A673 (cell line): ENCODE results near the gene FGF14. TPM values are rescaled to one million over a fixed set of nuclear protein-coding genes. Genes with fewer than 3 reads are reported as not detected.

Experiments
- BruUV-seq: library from RNA; stranded (reverse); fragments of 400-500 nt; replicated peaks from 2 replicates; lab custom pipeline; 2021; lab: Mats Ljungman, UMichigan
- CTCF ChIA-PET: fragments of 300-600 bp; sonication (Branson Sonifier 250); formaldehyde crosslinking; loops from one replicate; lab custom pipeline; 2022; ENCODE audit warnings: antibody characterized with exemption; lab: Charles Lee
- POLR2A ChIA-PET: fragments of 300-600 bp; sonication (Branson Sonifier 250); formaldehyde crosslinking; loops from one replicate; lab custom pipeline; 2022; ENCODE audit warnings: antibody characterized with exemption; ENCODE audit not compliant: low non-redundant PET; lab: Charles Lee
- DNase-seq: peaks from one replicate; pipeline ENCODE4 v3.0.0-alpha.2; 2015; ENCODE audit warnings: low spot score
- H3K27ac ChIP-seq: fragments of 200-600 bp; sonication (generic); 2 replicates; pipeline ENCODE4 v1.5.1; 2016; ENCODE audit warnings: mixed run types, low read depth, mild to moderate bottlenecking, mixed read lengths, antibody characterized with exemption, low read length; ENCODE audit not compliant: poor library complexity, severe bottlenecking
- H3K27me3 ChIP-seq: fragments of 200-600 bp; sonication (generic); replicated peaks from 2 replicates; pipeline ENCODE4 v1.6.1; 2017; ENCODE audit warnings: mixed run types, low read depth, mild to moderate bottlenecking, mixed read lengths, antibody characterized with exemption, low read length; ENCODE audit not compliant: insufficient read depth, poor library complexity
- H3K36me3 ChIP-seq: fragments of 200-600 bp; sonication (generic); 2 replicates; pipeline ENCODE4 v1.6.1; 2016; ENCODE audit warnings: mixed run types, mild to moderate bottlenecking, mixed read lengths, antibody characterized with exemption, low read length; ENCODE audit not compliant: insufficient read depth, poor library complexity, severe bottlenecking
- H3K4me1 ChIP-seq: fragments of 200-600 bp; sonication (generic); 2 replicates; pipeline ENCODE4 v1.6.1; 2017; ENCODE audit warnings: mixed run types, mild to moderate bottlenecking, mixed read lengths, antibody characterized with exemption, low read length; ENCODE audit not compliant: insufficient read depth, poor library complexity, severe bottlenecking
- H3K4me3 ChIP-seq: fragments of 200-600 bp; sonication (generic); 2 replicates; pipeline ENCODE4 v1.5.1; 2016; ENCODE audit warnings: low read depth, mixed run types, mild to moderate bottlenecking, mixed read lengths, low read length; ENCODE audit not compliant: poor library complexity, severe bottlenecking
- H3K9me3 ChIP-seq: fragments of 200-600 bp; sonication (generic); 2 replicates; pipeline ENCODE4 v1.6.1; 2016; ENCODE audit warnings: mixed run types, low read depth, mild to moderate bottlenecking, mixed read lengths, antibody characterized with exemption, low read length; ENCODE audit not compliant: poor library complexity, severe bottlenecking
- CTCF ChIP-seq: fragments of 300-800, 200-600 bp; sonication (generic); conservative IDR thresholded peaks from 2 replicates; pipeline ENCODE4 v1.5.1; 2017; ENCODE audit warnings: low read depth, mild to moderate bottlenecking, antibody characterized with exemption, low read length, moderate library complexity, mixed read lengths
- EZH2 ChIP-seq: fragments of 200-600 bp; sonication (generic); IDR thresholded peaks from 2 replicates; pipeline ENCODE4 v1.6.1; 2017; ENCODE audit warnings: borderline replicate concordance, low read depth, mild to moderate bottlenecking, mixed read lengths, antibody characterized with exemption, low read length; ENCODE audit not compliant: poor library complexity, severe bottlenecking
- intact Hi-C: fragments of 100-400 bp; cut with micrococcal nuclease; formaldehyde crosslinking; loops from one replicate; pipeline ENCODE4 v1.10.0; 2022; ENCODE audit not compliant: unreplicated experiment
- total RNA-seq: library from RNA; stranded (reverse); gene quantifications from 2 replicates; pipeline ENCODE4 v1.2.3, GENCODE V29; 2021

Gene FGF14
- total RNA-seq, 1 experiment from 2014 or later: 19.7 TPM

- TF ChIP-seq EZH2 (no peak), CTCF (no peak)
- POLR2A ChIA-PET: no interaction called here
- no peak for DNase-seq
- no peak overlapping the region for H3K4me3 ChIP-seq
- intact Hi-C loops: no loop called here
- no peaks in the 10 kb centered on the region for H3K36me3 ChIP-seq
- no peak overlapping the region for H3K27ac ChIP-seq
- no peaks in the 10 kb centered on the region for H3K9me3 ChIP-seq
- no TSS peak for BruUV-seq
- CTCF ChIA-PET: no interaction called here
- peaks cover 7% of the 10 kb centered on the region for H3K4me1 ChIP-seq
- no peaks in the 10 kb centered on the region for H3K27me3 ChIP-seq
Observed at GRCh38 chr13:101711307-101712025, 690.4 kb downstream of the FGF14 start.

GRCh38 chr13:101709952-101710351, 691.9 kb downstream of the FGF14 start:
- H3K27ac ChIP-seq: no peak overlapping the region
- DNase-seq: no peak
- ChIA-PET CTCF (no interaction called here), POLR2A (no interaction called here)
- intact Hi-C loops: no loop called here
- no peaks in the 10 kb centered on the region for H3K27me3 ChIP-seq
- H3K4me1 ChIP-seq: peaks cover 7% of the 10 kb centered on the region
- no peaks in the 10 kb centered on the region for H3K36me3 ChIP-seq
- H3K4me3 ChIP-seq: no peak overlapping the region
- H3K9me3 ChIP-seq: no peaks in the 10 kb centered on the region
- no TSS peak for BruUV-seq
- TF ChIP-seq CTCF (no peak), EZH2 (no peak)

GRCh38 chr13:101708115-101708514, 693.7 kb downstream of the FGF14 start:
- Histone ChIP-seq H3K4me3 (no peak overlapping the region), H3K9me3 (no peaks in the 10 kb centered on the region), H3K4me1 (peaks cover 7% of the 10 kb centered on the region), H3K27ac (no peak overlapping the region), H3K27me3 (no peaks in the 10 kb centered on the region), H3K36me3 (no peaks in the 10 kb centered on the region)
- intact Hi-C loops: no loop called here
- no TSS peak for BruUV-seq
- TF ChIP-seq CTCF (no peak), EZH2 (no peak)
- no peak for DNase-seq
- ChIA-PET CTCF (interaction anchor here (0.6 to 0.7 kb wide), 2 partner anchors 34 to 643 kb away, joined by 3 to 4 read pairs; no protein-coding TSS in a partner anchor), POLR2A (no interaction called here)
